H9 (cell line): Measurements from ENCODE around the gene FNDC3A. TPM values are rescaled to one million over a fixed set of nuclear protein-coding genes. Genes with fewer than 3 reads are reported as not detected.

Source experiments
- DNase-seq: peaks from one replicate; pipeline ENCODE4 v3.0.0-alpha.2; 2017
- H2AFZ ChIP-seq: one replicate; pipeline ENCODE4 v1.6.1; 2013; ENCODE audit warnings: mild to moderate bottlenecking, low read length, control low read depth, moderate library complexity
- H2AK5ac ChIP-seq: 2 replicates; pipeline ENCODE4 v1.6.1; 2013; ENCODE audit warnings: low read length, control low read depth, mixed read lengths; ENCODE audit not compliant: insufficient read length
- H2BK120ac ChIP-seq: one replicate; pipeline ENCODE4 v1.6.1; 2013; ENCODE audit warnings: low read depth, mild to moderate bottlenecking, low read length, control low read depth, inconsistent platforms; ENCODE audit not compliant: poor library complexity, severe bottlenecking
- H2BK12ac ChIP-seq: 2 replicates; pipeline ENCODE4 v1.6.1; 2013; ENCODE audit warnings: low read length, control low read depth, mixed read lengths, low read depth; ENCODE audit not compliant: insufficient read length
- H2BK15ac ChIP-seq: 2 replicates; pipeline ENCODE4 v1.6.1; 2013; ENCODE audit warnings: low read depth, low read length, control low read depth
- H2BK20ac ChIP-seq: one replicate; pipeline ENCODE4 v1.6.1; 2013; ENCODE audit warnings: low read depth, mild to moderate bottlenecking, low read length, control low read depth, inconsistent platforms; ENCODE audit not compliant: poor library complexity, severe bottlenecking
- H2BK5ac ChIP-seq: 2 replicates; pipeline ENCODE4 v1.6.1; 2013; ENCODE audit warnings: low read length, control low read depth, mixed read lengths; ENCODE audit not compliant: insufficient read length
- H3K14ac ChIP-seq: 2 replicates; pipeline ENCODE4 v1.6.1; 2013; ENCODE audit warnings: low read length, control low read depth; ENCODE audit not compliant: insufficient read depth
- H3K18ac ChIP-seq: 2 replicates; pipeline ENCODE4 v1.6.1; 2013; ENCODE audit warnings: low read depth, mild to moderate bottlenecking, mixed read lengths, low read length, control low read depth; ENCODE audit not compliant: insufficient read length
- H3K23ac ChIP-seq: 2 replicates; pipeline ENCODE4 v1.6.1; 2013; ENCODE audit warnings: low read length, control low read depth, mixed read lengths, low read depth; ENCODE audit not compliant: insufficient read length
- H3K23me2 ChIP-seq: 2 replicates; pipeline ENCODE4 v1.6.1; 2013; ENCODE audit warnings: low read depth, mild to moderate bottlenecking, mixed read lengths, low read length, control low read depth; ENCODE audit not compliant: insufficient read length, poor library complexity, severe bottlenecking
- H3K27ac ChIP-seq: 2 replicates; pipeline ENCODE4 v1.5.1; 2013; ENCODE audit warnings: low read length, control low read depth, mixed read lengths, low read depth; ENCODE audit not compliant: insufficient read length
- H3K27me3 ChIP-seq: 2 replicates; pipeline ENCODE4 v1.6.1; 2013; ENCODE audit warnings: low read length, control low read depth, inconsistent platforms; ENCODE audit not compliant: insufficient read depth
- H3K4ac ChIP-seq: 2 replicates; pipeline ENCODE4 v1.6.1; 2013; ENCODE audit warnings: low read depth, mild to moderate bottlenecking, control low read depth, inconsistent platforms, low read length, moderate library complexity
- H3K4me1 ChIP-seq: 2 replicates; pipeline ENCODE4 v1.6.1; 2013; ENCODE audit warnings: low read length, control low read depth, inconsistent platforms; ENCODE audit not compliant: insufficient read depth
- H3K4me2 ChIP-seq: 2 replicates; pipeline ENCODE4 v1.6.1; 2013; ENCODE audit warnings: low read length, control low read depth, mixed read lengths; ENCODE audit not compliant: insufficient read length, insufficient read depth
- H3K56ac ChIP-seq: 2 replicates; pipeline ENCODE4 v1.6.1; 2013; ENCODE audit warnings: low read depth, mild to moderate bottlenecking, mixed read lengths, low read length, control low read depth; ENCODE audit not compliant: insufficient read length
- H3K79me1 ChIP-seq: 2 replicates; pipeline ENCODE4 v1.6.1; 2013; ENCODE audit warnings: low read depth, mild to moderate bottlenecking, moderate library complexity, low read length, control low read depth, inconsistent platforms; ENCODE audit not compliant: insufficient read depth, poor library complexity, severe bottlenecking
- H3K79me2 ChIP-seq: 2 replicates; pipeline ENCODE4 v1.6.1; 2013; ENCODE audit warnings: low read length, control low read depth, inconsistent platforms; ENCODE audit not compliant: insufficient read depth
- H3K9ac ChIP-seq: 2 replicates; pipeline ENCODE4 v1.6.1; 2013; ENCODE audit warnings: low read length, control low read depth, mixed read lengths; ENCODE audit not compliant: insufficient read length; ENCODE audit errors: extremely low read depth
- H3K9me3 ChIP-seq: one replicate; pipeline ENCODE4 v1.6.1; 2013; ENCODE audit warnings: low read depth, low read length, inconsistent platforms; ENCODE audit not compliant: control insufficient read depth
- H3T11ph ChIP-seq: one replicate; pipeline ENCODE4 v1.6.1; 2013; ENCODE audit warnings: mild to moderate bottlenecking, low read length, control low read depth, inconsistent platforms
- H4K20me1 ChIP-seq: one replicate; pipeline ENCODE4 v1.6.1; 2013; ENCODE audit not compliant: control insufficient read depth, insufficient read length, insufficient read depth
- H4K5ac ChIP-seq: 2 replicates; pipeline ENCODE4 v1.6.1; 2013; ENCODE audit warnings: low read depth, mild to moderate bottlenecking, mixed read lengths, low read length, control low read depth; ENCODE audit not compliant: insufficient read length
- H4K8ac ChIP-seq: replicated peaks from 2 replicates; pipeline ENCODE4 v1.6.1; 2013; ENCODE audit warnings: low read length, control low read depth, mixed read lengths, low read depth; ENCODE audit not compliant: insufficient read length
- H4K91ac ChIP-seq: 2 replicates; pipeline ENCODE4 v1.6.1; 2013; ENCODE audit warnings: low read depth, mild to moderate bottlenecking, moderate library complexity, mixed read lengths, low read length, control low read depth; ENCODE audit not compliant: insufficient read length
- H3K27ac Mint-ChIP-seq, 3 experiments: 2 replicates in 2 of 3; 3 replicates in 1 of 3; pipeline ENCODE4 v1.8.0; 2020 to 2021; ENCODE audit warnings: mixed read lengths in 3 of 3, mild to moderate bottlenecking in 1 of 3, moderate library complexity in 1 of 3
- H3K27me3 Mint-ChIP-seq: 2 replicates; pipeline ENCODE4 v1.8.0; 2021; ENCODE audit warnings: low read depth, mild to moderate bottlenecking, moderate library complexity, mixed read lengths
- H3K36me3 Mint-ChIP-seq, 3 experiments: 2 replicates in 2 of 3; 3 replicates in 1 of 3; pipeline ENCODE4 v1.8.0; 2020 to 2021; ENCODE audit warnings: low read depth in 3 of 3, mixed read lengths in 3 of 3; ENCODE audit not compliant: insufficient read depth in 1 of 3
- H3K4me1 Mint-ChIP-seq, 2 experiments: 2 replicates each; pipeline ENCODE4 v1.8.0; 2020; ENCODE audit warnings: mixed read lengths in 2 of 2
- H3K4me3 Mint-ChIP-seq, 2 experiments: 2 replicates in 1 of 2; 3 replicates in 1 of 2; pipeline ENCODE4 v1.8.0; 2020 to 2021; ENCODE audit warnings: mild to moderate bottlenecking in 2 of 2, mixed read lengths in 2 of 2, moderate library complexity in 1 of 2
- H3K9me3 Mint-ChIP-seq, 2 experiments: 2 replicates in 1 of 2; 3 replicates in 1 of 2; pipeline ENCODE4 v1.8.0; 2020; ENCODE audit warnings: mild to moderate bottlenecking in 2 of 2, mixed read lengths in 2 of 2, moderate library complexity in 1 of 2
- CTCF ChIP-seq: fragments of 200-600 bp; sonication (generic); conservative IDR thresholded peaks from 3 replicates; pipeline ENCODE4 v1.8.0; 2021; ENCODE audit warnings: antibody characterized with exemption, mild to moderate bottlenecking
- WGBS: extraction: QIAGEN DNeasy Blood & Tissue Kit; methylation state at CpG from one replicate; pipeline ENCODE4 v1.1.7; 2013; ENCODE audit warnings: missing lambda C conversion rate, low lambda C conversion rate, mixed read lengths; ENCODE audit not compliant: insufficient read length; ENCODE audit errors: extremely low coverage; 5-methylcytosine and 5-hydroxymethylcytosine counted together
- total RNA-seq: library from RNA; stranded (reverse); gene quantifications from 2 replicates; pipeline ENCODE4 v1.2.1, GENCODE V29; 2021

FNDC3A gene
- total RNA-seq, 1 experiment from 2014 or later: 27.4 TPM

- no peak overlapping the region for H3T11ph ChIP-seq
- H3K18ac ChIP-seq: no peak overlapping the region
- no peak overlapping the region for H3K23ac ChIP-seq
- H3K9ac ChIP-seq: no peak overlapping the region
- H3K27ac ChIP-seq: no peak overlapping the region
- no peaks in the 10 kb centered on the region for H3K79me2 ChIP-seq
- no peak overlapping the region for H2AFZ ChIP-seq
- H4K91ac ChIP-seq: no peak overlapping the region
- H3K9me3 ChIP-seq: no peaks in the 10 kb centered on the region
- H3K4me1 ChIP-seq: no peaks in the 10 kb centered on the region
- no peak overlapping the region for H3K4me2 ChIP-seq
- H4K20me1 ChIP-seq: no peaks in the 10 kb centered on the region
- no peaks in the 10 kb centered on the region for H3K79me1 ChIP-seq
- no peak overlapping the region for H3K56ac ChIP-seq
- no peaks in the 10 kb centered on the region for H3K23me2 ChIP-seq
- H2BK15ac ChIP-seq: no peak overlapping the region
- Mint-ChIP-seq H3K27ac (no peak overlapping the region; a peak in 1 of 7 replicates), H3K9me3 (no peaks in the 10 kb centered on the region), H3K4me3 (no peak overlapping the region), H3K27me3 (no peaks in the 10 kb centered on the region), H3K36me3 (no peaks in the 10 kb centered on the region), H3K4me1 (peaks cover 0 to 5% of the 10 kb centered on the region in 2 experiments; a peak in 2 of 4 replicates)
- no peak overlapping the region for H2AK5ac ChIP-seq
- no peak overlapping the region for H3K14ac ChIP-seq
- H2BK20ac ChIP-seq: no peak overlapping the region
- H3K4ac ChIP-seq: no peak overlapping the region
- no peak overlapping the region for H4K8ac ChIP-seq
- TF ChIP-seq CTCF: no peak
- DNase-seq: no peak
- H2BK120ac ChIP-seq: no peak overlapping the region
- no peak overlapping the region for H2BK5ac ChIP-seq
- WGBS: no CpG with 5 or more reads among the region's 4 CpGs
- no peaks in the 10 kb centered on the region for H3K27me3 ChIP-seq
- no peak overlapping the region for H2BK12ac ChIP-seq
- no peak overlapping the region for H4K5ac ChIP-seq
Measured at GRCh38 chr13:48949566-48950500, 25.9 kb upstream of the FNDC3A start.
